IMR-90 (cell line): ENCODE results near the gene COL2A1. TPM values are rescaled to one million over a fixed set of nuclear protein-coding genes. Genes with fewer than 3 reads are reported as not detected.

ENCODE experiments used
- ATAC-seq: fragments of 200-7000 bp; cut with Tn5 transposase; 2 replicates; pipeline ENCODE4 v1.9.1; 2020; ENCODE audit warnings: low read depth, mild to moderate bottlenecking, moderate library complexity
- BruUV-seq: library from RNA; stranded (reverse); fragments of 400-500 nt; replicated peaks from 2 replicates; lab custom pipeline; 2021; lab: Mats Ljungman, UMichigan
- CTCF ChIA-PET: fragments of 300-600 bp; formaldehyde crosslinking; extraction: SDS; loops from one replicate; lab custom pipeline; 2021; ENCODE audit warnings: antibody characterized with exemption; lab: Yijun Ruan, JAX
- POLR2A ChIA-PET: fragments of 300-600 bp; sonication (Branson Sonifier 250); formaldehyde crosslinking; loops from one replicate; lab custom pipeline; 2022; ENCODE audit warnings: antibody characterized with exemption; ENCODE audit not compliant: unreplicated experiment; lab: Charles Lee
- DNase-seq: peaks from one replicate; pipeline ENCODE4 v3.0.0; 2013
- H2AFZ ChIP-seq: replicated peaks from 2 replicates; pipeline ENCODE3; 2013; ENCODE audit warnings: low read length, mild to moderate bottlenecking; ENCODE audit not compliant: poor library complexity
- H2AK5ac ChIP-seq: 2 replicates; pipeline ENCODE4 v1.6.1; 2013; ENCODE audit warnings: low read depth, low read length, inconsistent platforms
- H2AK9ac ChIP-seq: replicated peaks from 2 replicates; pipeline ENCODE3; 2013; ENCODE audit warnings: mild to moderate bottlenecking, low read depth, low read length, moderate library complexity; ENCODE audit not compliant: poor library complexity
- H2BK120ac ChIP-seq: 2 replicates; pipeline ENCODE4 v1.6.1; 2013; ENCODE audit warnings: low read depth, low read length, inconsistent platforms
- H2BK15ac ChIP-seq: 3 replicates; pipeline ENCODE4 v1.6.1; 2013; ENCODE audit warnings: low read depth, low read length, inconsistent platforms
- H2BK20ac ChIP-seq: 2 replicates; pipeline ENCODE4 v1.6.1; 2013; ENCODE audit warnings: low read depth, mild to moderate bottlenecking, inconsistent platforms, low read length, moderate library complexity
- H2BK5ac ChIP-seq: 2 replicates; pipeline ENCODE4 v1.6.1; 2013; ENCODE audit warnings: mild to moderate bottlenecking, low read depth, low read length, inconsistent platforms; ENCODE audit not compliant: poor library complexity, severe bottlenecking
- H3K14ac ChIP-seq: replicated peaks from 2 replicates; pipeline ENCODE4 v1.6.1; 2013; ENCODE audit warnings: low read depth, low read length, inconsistent platforms
- H3K18ac ChIP-seq: 2 replicates; pipeline ENCODE4 v1.6.1; 2013; ENCODE audit warnings: low read depth, low read length, control low read depth
- H3K23ac ChIP-seq: 2 replicates; pipeline ENCODE4 v1.6.1; 2013; ENCODE audit warnings: low read depth, low read length, inconsistent platforms
- H3K27ac ChIP-seq: 2 replicates; pipeline ENCODE4 v1.5.1; 2013; ENCODE audit warnings: mild to moderate bottlenecking, control low read depth, low read length; ENCODE audit not compliant: insufficient read depth
- H3K27me3 ChIP-seq: 2 replicates; pipeline ENCODE4 v1.6.1; 2013; ENCODE audit warnings: low read length; ENCODE audit not compliant: control insufficient read depth, insufficient read depth
- H3K36me3 ChIP-seq: 2 replicates; pipeline ENCODE4 v1.6.1; 2013; ENCODE audit warnings: low read length, mixed read lengths; ENCODE audit not compliant: control insufficient read depth, insufficient read depth
- H3K4ac ChIP-seq: 2 replicates; pipeline ENCODE4 v1.6.1; 2013; ENCODE audit warnings: low read depth, low read length, inconsistent platforms
- H3K4me1 ChIP-seq: 2 replicates; pipeline ENCODE4 v1.6.1; 2013; ENCODE audit warnings: low read length, mixed read lengths; ENCODE audit not compliant: control insufficient read depth, insufficient read depth
- H3K4me2 ChIP-seq: 2 replicates; pipeline ENCODE4 v1.6.1; 2013; ENCODE audit warnings: low read depth, mild to moderate bottlenecking, control low read depth, low read length, moderate library complexity
- H3K4me3 ChIP-seq: 2 replicates; pipeline ENCODE4 v1.5.1; 2013; ENCODE audit warnings: low read depth, mild to moderate bottlenecking, control low read depth, low read length, moderate library complexity; ENCODE audit not compliant: insufficient read depth
- H3K56ac ChIP-seq: 2 replicates; pipeline ENCODE4 v1.6.1; 2013; ENCODE audit warnings: low read length, inconsistent platforms; ENCODE audit not compliant: insufficient read depth; ENCODE audit errors: extremely low read depth
- H3K79me1 ChIP-seq, 2 experiments: 2 replicates each; pipeline ENCODE4 v1.6.1; 2013; ENCODE audit warnings: low read length in 2 of 2, inconsistent platforms in 1 of 2, low read depth in 1 of 2
- H3K9ac ChIP-seq: 2 replicates; pipeline ENCODE4 v1.6.1; 2013; ENCODE audit warnings: low read depth, low read length, control low read depth
- H3K9me1 ChIP-seq: 2 replicates; pipeline ENCODE4 v1.6.1; 2013; ENCODE audit warnings: low read length, inconsistent platforms; ENCODE audit not compliant: insufficient read depth
- H3K9me3 ChIP-seq: 2 replicates; pipeline ENCODE4 v1.6.1; 2013; ENCODE audit warnings: low read length; ENCODE audit not compliant: control insufficient read depth, insufficient read depth
- H4K20me1 ChIP-seq: 2 replicates; pipeline ENCODE4 v1.6.1; 2013; ENCODE audit warnings: low read length, inconsistent platforms; ENCODE audit not compliant: insufficient read depth
- H4K5ac ChIP-seq: 2 replicates; pipeline ENCODE4 v1.6.1; 2013; ENCODE audit warnings: mild to moderate bottlenecking, low read depth, low read length, control low read depth
- H4K8ac ChIP-seq, 2 experiments: 2 replicates each; pipeline ENCODE4 v1.6.1; 2013; ENCODE audit warnings: low read depth in 2 of 2, low read length in 2 of 2, control low read depth in 1 of 2, inconsistent platforms in 1 of 2
- H4K91ac ChIP-seq: 2 replicates; pipeline ENCODE4 v1.6.1; 2013; ENCODE audit warnings: low read depth, low read length, inconsistent platforms; ENCODE audit not compliant: insufficient read depth
- CEBPB ChIP-seq: IDR thresholded peaks from 2 replicates; pipeline ENCODE4 v1.6.1; 2012; ENCODE audit warnings: low read depth, low read length, improper control_type of control experiment
- CHD1 ChIP-seq: IDR thresholded peaks from 2 replicates; pipeline ENCODE4 v1.6.1; 2012; ENCODE audit warnings: low read depth, low read length, improper control_type of control experiment
- FOS ChIP-seq: fragments of 150-350 bp; IDR thresholded peaks from 2 replicates; pipeline ENCODE4 v1.6.1; 2016; ENCODE audit warnings: low read depth, low read length
- MAFK ChIP-seq: IDR thresholded peaks from 2 replicates; pipeline ENCODE4 v1.6.1; 2012; ENCODE audit warnings: low read depth, low read length, improper control_type of control experiment
- MAZ ChIP-seq: IDR thresholded peaks from 2 replicates; pipeline ENCODE4 v1.6.1; 2012; ENCODE audit warnings: low read depth, mild to moderate bottlenecking, low read length, improper control_type of control experiment, moderate library complexity, borderline replicate concordance
- MXI1 ChIP-seq: IDR thresholded peaks from 2 replicates; pipeline ENCODE4 v1.6.1; 2012; ENCODE audit warnings: low read depth, mild to moderate bottlenecking, low read length, moderate library complexity, borderline replicate concordance
- NFE2L2 ChIP-seq: fragments of 150-350 bp; IDR thresholded peaks from 2 replicates; pipeline ENCODE4 v1.6.1; 2016; ENCODE audit warnings: low read depth, mild to moderate bottlenecking, low read length
- POLR2A ChIP-seq: IDR thresholded peaks from 2 replicates; pipeline ENCODE4 v1.6.1; 2012; ENCODE audit warnings: mild to moderate bottlenecking, low read depth, low read length
- RAD21 ChIP-seq: IDR thresholded peaks from 2 replicates; pipeline ENCODE4 v1.6.1; 2012; ENCODE audit warnings: low read length, improper control_type of control experiment
- RCOR1 ChIP-seq: IDR thresholded peaks from 2 replicates; pipeline ENCODE4 v1.6.1; 2012; ENCODE audit warnings: mild to moderate bottlenecking, low read length, improper control_type of control experiment; ENCODE audit not compliant: insufficient replicate concordance
- RFX5 ChIP-seq: IDR thresholded peaks from 2 replicates; pipeline ENCODE4 v1.8.0; 2012; ENCODE audit warnings: low read depth, mild to moderate bottlenecking, low read length, moderate library complexity
- SMC3 ChIP-seq: fragments of 150-350 bp; IDR thresholded peaks from 2 replicates; pipeline ENCODE4 v1.6.1; 2016; ENCODE audit warnings: low read depth, mild to moderate bottlenecking, antibody characterized with exemption, low read length, moderate library complexity
- WGBS, 2 experiments: methylation state at CpG; one replicate each; pipeline versions ENCODE4 v1.1.5 to v1.1.7; 2013; ENCODE audit warnings: missing lambda C conversion rate in 2 of 2; ENCODE audit not compliant: insufficient read length in 1 of 2; ENCODE audit errors: extremely low coverage in 2 of 2; 5-methylcytosine and 5-hydroxymethylcytosine counted together
- dilution Hi-C: fragments of 300-500 bp; cut with HindIII; formaldehyde crosslinking; loops from one replicate; pipeline ENCODE4 v1.14.3; 2018; ENCODE audit warnings: low sequenced_read_pairs; ENCODE audit not compliant: unreplicated experiment
- in situ Hi-C: fragments of 300-500 bp; cut with MboI; formaldehyde crosslinking; loops from 3 replicates; pipeline ENCODE4 v1.14.3; 2019; ENCODE audit warnings: low sequenced_read_pairs, inconsistent platforms, mixed read lengths
- intact Hi-C: fragments of 100-400 bp; cut with micrococcal nuclease; formaldehyde crosslinking; loops from 2 replicates; pipeline ENCODE4 v1.10.0; 2022
- polyA plus RNA-seq, 3 experiments: library from polyadenylated mRNA; depleted of rRNA; stranded (reverse); fragments of >200 nt; gene quantifications; 2 replicates each; pipeline ENCODE4 v1.2.3, GENCODE V29; 2012; ENCODE audit warnings: low replicate concordance in 1 of 3
- total RNA-seq: library from RNA; depleted of rRNA; stranded (reverse); fragments of >200 nt; gene quantifications from 2 replicates; pipeline ENCODE4 v1.2.3, GENCODE V29; 2012
- TF ChIP-seq, protein P1 (sequence below): fragments of 150-350 bp; IDR thresholded peaks from 2 replicates; pipeline ENCODE4 v1.6.1; 2016; ENCODE audit warnings: low read depth, mild to moderate bottlenecking, low read length, moderate library complexity, borderline replicate concordance
- TF ChIP-seq, protein P2 (sequence below): fragments of 150-350 bp; IDR thresholded peaks from 2 replicates; pipeline ENCODE4 v1.6.1; 2017; ENCODE audit warnings: mild to moderate bottlenecking, antibody characterized with exemption, low read length, low read depth
- TF ChIP-seq, protein P3 (sequence below): conservative IDR thresholded peaks from 2 replicates; pipeline ENCODE4 v1.5.1; 2012; ENCODE audit warnings: mild to moderate bottlenecking, low read depth, low read length, improper control_type of control experiment

The COL2A1 gene
- total and polyA plus RNA-seq, 2 of the 4 experiments (the other 2 are of a cell fraction), result 0.05 TPM; not detected in 1

DNA sequence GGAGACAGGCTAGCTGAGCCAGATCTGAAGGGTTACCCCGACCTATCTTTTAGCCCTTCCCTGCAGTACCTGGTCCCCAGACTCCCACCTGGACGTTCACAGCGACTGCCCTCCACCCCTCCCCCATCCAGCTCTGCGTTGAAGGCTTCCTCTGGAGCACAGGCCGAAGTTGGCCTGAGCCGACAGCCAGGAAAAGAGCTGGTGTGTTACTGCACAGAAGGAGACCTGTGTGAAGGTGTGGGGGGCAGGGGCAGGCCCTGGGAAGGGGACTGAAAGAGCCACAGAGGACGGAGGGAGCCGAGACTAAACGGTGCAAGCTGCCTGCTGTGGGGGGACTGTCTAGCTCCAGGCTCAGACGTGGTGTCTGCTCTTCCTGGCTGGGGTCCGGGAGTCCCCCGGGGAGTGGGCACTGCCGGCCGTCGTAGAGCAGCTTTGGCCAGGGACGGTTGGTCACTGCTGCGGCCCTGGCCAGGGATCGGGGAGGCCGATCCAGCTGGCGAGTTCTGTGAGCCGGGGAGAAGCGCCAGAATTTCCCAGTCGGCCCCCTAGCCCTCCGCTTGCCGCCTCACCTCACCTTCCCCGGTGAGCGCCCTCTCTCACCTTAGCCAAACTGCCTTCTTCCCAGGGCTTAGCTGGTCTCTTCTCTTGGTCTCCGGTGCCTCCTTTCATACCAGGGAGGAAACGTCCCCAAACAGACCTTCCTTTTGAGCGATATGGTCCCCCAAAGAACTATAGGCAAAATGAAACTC lies 899 bp upstream of the COL2A1 start:
- H3K4me2 ChIP-seq, result no peak overlapping the region
- no peaks in the 10 kb centered on the region for H3K79me1 ChIP-seq
- H2AK9ac ChIP-seq, result no peak overlapping the region
- ChIA-PET CTCF (no interaction called here), POLR2A (no interaction called here)
- WGBS, 2 experiments, result 42% methylated on average over 14 of the region's 30 CpGs; no CpG with 5 or more reads in 1 of the 2 experiments
- peak overlapping the region; percentile 9 for H2AFZ ChIP-seq
- no peak overlapping the region for H3K27ac ChIP-seq
- H3K4me3 ChIP-seq, result no peak overlapping the region
- H3K4ac ChIP-seq, result no peak overlapping the region
- H2AK5ac ChIP-seq, result no peak overlapping the region
- H3K9ac ChIP-seq, result no peak overlapping the region
- in situ Hi-C loops, result no loop called here
- H3K9me1 ChIP-seq, result no peaks in the 10 kb centered on the region
- no peaks in the 10 kb centered on the region for H3K36me3 ChIP-seq
- H4K20me1 ChIP-seq, result peaks cover 6% of the 10 kb centered on the region; the same call in 1 of the 2 replicates
- H4K8ac ChIP-seq, result no peak overlapping the region
- no peak overlapping the region for H4K5ac ChIP-seq
- H3K18ac ChIP-seq, result no peak overlapping the region
- peaks cover 2% of the 10 kb centered on the region; the same call in 1 of the 2 replicates for H3K9me3 ChIP-seq
- no peak overlapping the region for H2BK20ac ChIP-seq
- H2BK120ac ChIP-seq, result no peak overlapping the region
- dilution Hi-C loops, result no loop called here
- no peak overlapping the region for H3K56ac ChIP-seq
- H4K91ac ChIP-seq, result no peak overlapping the region
- H3K23ac ChIP-seq, result 0 out of 2 replicates have a peak overlapping the region, but pooled peaks have one; percentile 10
- no peak for DNase-seq
- peaks cover 4% of the 10 kb centered on the region; the same call in 1 of the 2 replicates for H3K4me1 ChIP-seq
- no peak overlapping the region for H2BK15ac ChIP-seq
- no TSS peak for BruUV-seq
- peaks cover 78% of the 10 kb centered on the region for H3K27me3 ChIP-seq
- H2BK5ac ChIP-seq, result no peak overlapping the region
- intact Hi-C loops, result no loop called here
- ATAC-seq, result no peak
- H3K14ac ChIP-seq, result no peak overlapping the region
- TF ChIP-seq CEBPB (no peak), RFX5 (no peak), MXI1 (no peak), FOS (no peak), SMC3 (no peak), NFE2L2 (no peak), MAZ (no peak), POLR2A (no peak), RCOR1 (no peak), CHD1 (no peak), RAD21 (no peak), MAFK (no peak)
- TF ChIP-seq, protein P1, sequence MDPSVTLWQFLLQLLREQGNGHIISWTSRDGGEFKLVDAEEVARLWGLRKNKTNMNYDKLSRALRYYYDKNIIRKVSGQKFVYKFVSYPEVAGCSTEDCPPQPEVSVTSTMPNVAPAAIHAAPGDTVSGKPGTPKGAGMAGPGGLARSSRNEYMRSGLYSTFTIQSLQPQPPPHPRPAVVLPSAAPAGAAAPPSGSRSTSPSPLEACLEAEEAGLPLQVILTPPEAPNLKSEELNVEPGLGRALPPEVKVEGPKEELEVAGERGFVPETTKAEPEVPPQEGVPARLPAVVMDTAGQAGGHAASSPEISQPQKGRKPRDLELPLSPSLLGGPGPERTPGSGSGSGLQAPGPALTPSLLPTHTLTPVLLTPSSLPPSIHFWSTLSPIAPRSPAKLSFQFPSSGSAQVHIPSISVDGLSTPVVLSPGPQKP, result no peak
- TF ChIP-seq, protein P2, sequence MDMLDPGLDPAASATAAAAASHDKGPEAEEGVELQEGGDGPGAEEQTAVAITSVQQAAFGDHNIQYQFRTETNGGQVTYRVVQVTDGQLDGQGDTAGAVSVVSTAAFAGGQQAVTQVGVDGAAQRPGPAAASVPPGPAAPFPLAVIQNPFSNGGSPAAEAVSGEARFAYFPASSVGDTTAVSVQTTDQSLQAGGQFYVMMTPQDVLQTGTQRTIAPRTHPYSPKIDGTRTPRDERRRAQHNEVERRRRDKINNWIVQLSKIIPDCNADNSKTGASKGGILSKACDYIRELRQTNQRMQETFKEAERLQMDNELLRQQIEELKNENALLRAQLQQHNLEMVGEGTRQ, result no peak
- TF ChIP-seq, protein P3, sequence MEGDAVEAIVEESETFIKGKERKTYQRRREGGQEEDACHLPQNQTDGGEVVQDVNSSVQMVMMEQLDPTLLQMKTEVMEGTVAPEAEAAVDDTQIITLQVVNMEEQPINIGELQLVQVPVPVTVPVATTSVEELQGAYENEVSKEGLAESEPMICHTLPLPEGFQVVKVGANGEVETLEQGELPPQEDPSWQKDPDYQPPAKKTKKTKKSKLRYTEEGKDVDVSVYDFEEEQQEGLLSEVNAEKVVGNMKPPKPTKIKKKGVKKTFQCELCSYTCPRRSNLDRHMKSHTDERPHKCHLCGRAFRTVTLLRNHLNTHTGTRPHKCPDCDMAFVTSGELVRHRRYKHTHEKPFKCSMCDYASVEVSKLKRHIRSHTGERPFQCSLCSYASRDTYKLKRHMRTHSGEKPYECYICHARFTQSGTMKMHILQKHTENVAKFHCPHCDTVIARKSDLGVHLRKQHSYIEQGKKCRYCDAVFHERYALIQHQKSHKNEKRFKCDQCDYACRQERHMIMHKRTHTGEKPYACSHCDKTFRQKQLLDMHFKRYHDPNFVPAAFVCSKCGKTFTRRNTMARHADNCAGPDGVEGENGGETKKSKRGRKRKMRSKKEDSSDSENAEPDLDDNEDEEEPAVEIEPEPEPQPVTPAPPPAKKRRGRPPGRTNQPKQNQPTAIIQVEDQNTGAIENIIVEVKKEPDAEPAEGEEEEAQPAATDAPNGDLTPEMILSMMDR, result no peak
